ENCODE data around the gene ATG9B. TPM values are rescaled to one million over a fixed set of nuclear protein-coding genes. Genes with fewer than 3 reads are reported as not detected.

ATG9B gene
- total and polyA plus RNA-seq, 9 of the 15 experiments (the other 6 are each of a cell fraction or from before 2014, with no cell fraction given), result 0.29 to 8.0 (median 2.1) TPM

GRCh38 chr7:151057989-151058780, 33.9 kb upstream of the ATG9B start (continued):
- TF ChIP-seq UBTF (IDR thresholded peaks at IDR 0.05; ENCODE audit: borderline replicate concordance in 1 of 2, low read depth in 2 of 2, low read length in 2 of 2) (0 out of 4 replicates have a peak, but pooled peaks of 1 of the 2 experiments have one; percentile 13), SETDB1 (IDR thresholded peaks at IDR 0.05; ENCODE audit: low read length) (peak; percentile 7), ZNF609 (CRISPR knock-in tag; IDR thresholded peaks at IDR 0.05; ENCODE audit: borderline replicate concordance) (0 out of 2 replicates have a peak, but pooled peaks have one; percentile 18), ZFP30 (CRISPR knock-in tag; IDR thresholded peaks at IDR 0.05; ENCODE audit: borderline replicate concordance) (no peak), E2F1 (CRISPR knock-in tag; IDR thresholded peaks at IDR 0.05) (peak; percentile 89), TFAP4 (CRISPR knock-in tag; IDR thresholded peaks at IDR 0.05; ENCODE audit: borderline replicate concordance) (peak; percentile 99), KLF6 (CRISPR knock-in tag; IDR thresholded peaks at IDR 0.05; ENCODE audit: borderline replicate concordance) (0 out of 2 replicates have a peak, but pooled peaks have one; percentile 4), MAFF (IDR thresholded peaks at IDR 0.05; ENCODE audit: low read length) (no peak), FOXJ2 (tag; IDR thresholded peaks at IDR 0.05) (peak; percentile 85), ZBTB12 (CRISPR knock-in tag; IDR thresholded peaks at IDR 0.05) (peak; percentile 45; the same call in 1 of the 2 replicates), SMARCA4 (IDR thresholded peaks at IDR 0.05) (peak; percentile 62; the same call in 1 of the 2 replicates), MYC (IDR thresholded peaks at IDR 0.05; ENCODE audit: low read depth, low read length) (peak; percentile 64; the same call in 1 of the 2 replicates), MYC (CRISPR knock-in tag; IDR thresholded peaks at IDR 0.05; ENCODE audit: borderline replicate concordance, low read depth) (peak; percentile 48; the same call in 1 of the 2 replicates), ZNF134 (CRISPR knock-in tag; conservative IDR thresholded peaks at IDR 0.05) (no peak), ZNF57 (CRISPR knock-in tag; IDR thresholded peaks at IDR 0.05) (no peak)
